ENCODE measurements around the gene RAD1.

DNA sequence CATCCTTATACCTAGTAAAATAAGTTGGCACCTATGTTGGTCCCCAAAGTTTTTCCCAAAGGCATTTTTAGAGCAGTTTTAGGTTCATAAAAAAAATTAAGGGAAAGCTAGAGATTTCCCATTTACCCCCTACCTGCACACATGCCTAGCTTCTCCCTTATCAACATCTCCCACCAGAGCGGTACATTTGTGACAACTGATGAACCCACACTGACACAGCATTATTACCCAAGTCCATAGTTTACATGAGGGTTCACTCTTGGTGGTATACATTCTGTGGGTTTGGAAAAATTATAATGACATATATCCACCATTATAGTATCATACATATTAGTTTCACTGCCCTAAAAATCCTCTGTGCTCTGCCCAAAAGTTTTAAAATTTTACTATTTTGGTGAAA is 12.0 kb downstream of the RAD1 start:
- TF ChIP-seq EP300 (IDR thresholded peaks at IDR 0.05), result no peak
- TF ChIP-seq CTCF (IDR thresholded peaks at IDR 0.05), result no peak
- TF ChIP-seq POLR2A (IDR thresholded peaks at IDR 0.05), result no peak
- no peak for TF ChIP-seq POLR2AphosphoS5 (IDR thresholded peaks at IDR 0.05)
